GM21447 (cell line): ENCODE results near the gene SIRT3.
A peak's percentile ranks its signal among the peaks of the same experiment; 100 is the strongest.
"Not testable (repeated sequence)": the region's sequence is repeated elsewhere in the genome, so short reads cannot be mapped to it uniquely, and the experiment has no call there.

Source experiments
- ATAC-seq: cut with Tn5 transposase; IDR thresholded peaks from one replicate; pipeline ENCODE4 v1.9.1; 2021; ENCODE audit not compliant: unreplicated experiment

Gene SIRT3

GRCh38 chr11:244376-244775 lies 8.2 kb upstream of the SIRT3 start:
- ATAC-seq: no peak

- ATAC-seq: no peak
Measured at GRCh38 chr11:241634-242033, 5.5 kb upstream of the SIRT3 start.

GRCh38 chr11:240315-240714 lies 4.2 kb upstream of the SIRT3 start:
- ATAC-seq: no peak

GRCh38 chr11:238346-238745 lies 2.2 kb upstream of the SIRT3 start:
- ATAC-seq: not testable (repeated sequence)

- peak; percentile 80 for ATAC-seq
Measured at GRCh38 chr11:236774-237767, 929 bp upstream of the SIRT3 start, which contains the start of gene PSMD13. TSS of gene PSMD13 (plus strand) at chr11:236976. CDS start at chr11:237050, 74 bp downstream.

- ATAC-seq: peak; percentile 8
Measured at GRCh38 chr11:235609-235996, 539 bp downstream of the SIRT3 start.

- no peak for ATAC-seq
Measured at GRCh38 chr11:235180-235579, 962 bp downstream of the SIRT3 start.

GRCh38 chr11:232783-233565 lies 3.2 kb downstream of the SIRT3 start:
- ATAC-seq: no peak

GRCh38 chr11:230431-230830 lies 5.7 kb downstream of the SIRT3 start:
- ATAC-seq: no peak

GRCh38 chr11:227824-228379 lies 8.2 kb downstream of the SIRT3 start:
- ATAC-seq: no peak

- no peak for ATAC-seq
Measured at GRCh38 chr11:225734-226453, 10.2 kb downstream of the SIRT3 start.

GRCh38 chr11:224424-224823 lies 11.7 kb downstream of the SIRT3 start:
- ATAC-seq: no peak

- ATAC-seq: no peak
Measured at GRCh38 chr11:223884-224283, 12.3 kb downstream of the SIRT3 start.

- ATAC-seq: no peak
Measured at GRCh38 chr11:223026-223789, 12.9 kb downstream of the SIRT3 start.

GRCh38 chr11:221998-222789 lies 13.9 kb downstream of the SIRT3 start:
- ATAC-seq: no peak

GRCh38 chr11:221539-221938 lies 14.6 kb downstream of the SIRT3 start:
- no peak for ATAC-seq

- ATAC-seq: not testable (repeated sequence)
Measured at GRCh38 chr11:220641-221215, 15.4 kb downstream of the SIRT3 start.

GRCh38 chr11:218815-219593 lies 17.1 kb downstream of the SIRT3 start:
- no peak for ATAC-seq
